ENCODE measurements around the gene LRCH4.

DNA sequence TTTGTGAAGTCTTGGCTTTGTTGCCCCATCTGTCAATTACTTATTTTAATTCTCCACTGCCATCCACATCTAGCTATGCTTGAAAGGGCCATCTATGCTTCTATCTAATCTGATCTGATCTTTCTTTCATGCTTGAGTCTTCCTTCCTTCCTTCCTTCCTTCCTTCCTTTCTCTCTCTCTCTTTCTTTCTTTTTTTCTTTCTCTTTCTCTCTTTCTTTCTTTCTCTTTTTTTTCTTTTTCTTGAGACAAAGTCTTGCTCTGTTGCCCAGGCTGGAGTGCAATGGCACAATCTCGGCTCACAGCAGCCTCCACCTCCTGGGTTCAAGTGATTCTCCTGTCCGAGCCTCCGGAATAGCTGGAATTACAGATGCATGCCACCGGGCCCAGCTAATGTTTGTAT lies 44.1 kb upstream of the LRCH4 start:
- TF ChIP-seq, protein P1, sequence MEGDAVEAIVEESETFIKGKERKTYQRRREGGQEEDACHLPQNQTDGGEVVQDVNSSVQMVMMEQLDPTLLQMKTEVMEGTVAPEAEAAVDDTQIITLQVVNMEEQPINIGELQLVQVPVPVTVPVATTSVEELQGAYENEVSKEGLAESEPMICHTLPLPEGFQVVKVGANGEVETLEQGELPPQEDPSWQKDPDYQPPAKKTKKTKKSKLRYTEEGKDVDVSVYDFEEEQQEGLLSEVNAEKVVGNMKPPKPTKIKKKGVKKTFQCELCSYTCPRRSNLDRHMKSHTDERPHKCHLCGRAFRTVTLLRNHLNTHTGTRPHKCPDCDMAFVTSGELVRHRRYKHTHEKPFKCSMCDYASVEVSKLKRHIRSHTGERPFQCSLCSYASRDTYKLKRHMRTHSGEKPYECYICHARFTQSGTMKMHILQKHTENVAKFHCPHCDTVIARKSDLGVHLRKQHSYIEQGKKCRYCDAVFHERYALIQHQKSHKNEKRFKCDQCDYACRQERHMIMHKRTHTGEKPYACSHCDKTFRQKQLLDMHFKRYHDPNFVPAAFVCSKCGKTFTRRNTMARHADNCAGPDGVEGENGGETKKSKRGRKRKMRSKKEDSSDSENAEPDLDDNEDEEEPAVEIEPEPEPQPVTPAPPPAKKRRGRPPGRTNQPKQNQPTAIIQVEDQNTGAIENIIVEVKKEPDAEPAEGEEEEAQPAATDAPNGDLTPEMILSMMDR (IDR thresholded peaks at IDR 0.05): no peak
- TF ChIP-seq POLR2A (IDR thresholded peaks at IDR 0.05): no peak

Measured in lower leg skin (tissue), 3 donors.